GM21526 (cell line): ENCODE measurements around the gene RPL22.

Source experiments
- ATAC-seq: cut with Tn5 transposase; IDR thresholded peaks from one replicate; pipeline ENCODE4 v1.9.1; 2021; ENCODE audit warnings: moderate library complexity; ENCODE audit not compliant: unreplicated experiment, low FRiP score

RPL22 gene

DNA sequence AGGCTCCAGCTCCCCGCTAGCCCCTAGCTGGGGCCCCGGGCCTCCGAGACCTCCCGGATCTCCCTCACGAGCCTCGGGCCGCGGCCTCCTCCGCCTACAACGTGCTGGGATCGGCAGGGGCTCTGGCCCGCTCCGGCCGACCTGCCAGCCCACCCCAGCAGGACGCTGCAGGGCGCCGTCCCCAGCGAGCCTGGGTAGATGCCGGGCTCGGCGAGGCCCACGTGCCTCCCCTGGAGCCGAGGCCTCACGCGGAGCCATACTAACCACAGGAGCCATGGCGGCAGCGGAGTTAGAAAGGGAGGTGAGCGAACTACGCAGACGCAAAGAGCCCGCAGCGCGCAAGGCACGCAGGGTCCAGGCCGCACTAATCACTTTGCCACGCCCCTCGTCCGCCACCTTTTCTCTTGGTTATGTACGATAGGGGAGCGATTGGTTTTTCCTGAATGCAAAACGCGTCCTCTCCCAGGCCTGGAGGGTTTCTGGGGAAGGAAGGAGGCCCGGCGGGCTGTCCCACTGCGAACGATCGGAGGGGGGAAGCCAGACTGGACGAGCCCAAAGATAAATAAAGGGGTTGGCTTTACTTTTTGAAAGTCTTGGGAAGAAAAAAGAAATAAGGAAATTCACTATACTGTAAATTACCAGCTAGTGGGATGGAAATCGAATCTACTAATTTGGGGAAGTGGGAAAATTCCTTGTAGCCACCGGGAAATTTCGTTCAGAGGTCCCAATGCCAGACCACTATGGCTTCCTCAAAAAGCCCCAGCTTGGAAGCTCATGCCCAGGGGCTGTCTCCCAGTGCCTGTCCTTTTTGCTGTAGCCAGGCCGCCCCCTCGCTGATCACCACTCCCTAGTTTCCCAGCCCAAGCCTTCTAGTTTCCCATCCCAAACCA, at the start of gene RPL22:
Gene RPL22 (minus strand): TSS at position 298 of the 890 bp plus-strand sequence. CDS start 22 bp downstream, at position 276.
- peak; percentile 96 for ATAC-seq

DNA sequence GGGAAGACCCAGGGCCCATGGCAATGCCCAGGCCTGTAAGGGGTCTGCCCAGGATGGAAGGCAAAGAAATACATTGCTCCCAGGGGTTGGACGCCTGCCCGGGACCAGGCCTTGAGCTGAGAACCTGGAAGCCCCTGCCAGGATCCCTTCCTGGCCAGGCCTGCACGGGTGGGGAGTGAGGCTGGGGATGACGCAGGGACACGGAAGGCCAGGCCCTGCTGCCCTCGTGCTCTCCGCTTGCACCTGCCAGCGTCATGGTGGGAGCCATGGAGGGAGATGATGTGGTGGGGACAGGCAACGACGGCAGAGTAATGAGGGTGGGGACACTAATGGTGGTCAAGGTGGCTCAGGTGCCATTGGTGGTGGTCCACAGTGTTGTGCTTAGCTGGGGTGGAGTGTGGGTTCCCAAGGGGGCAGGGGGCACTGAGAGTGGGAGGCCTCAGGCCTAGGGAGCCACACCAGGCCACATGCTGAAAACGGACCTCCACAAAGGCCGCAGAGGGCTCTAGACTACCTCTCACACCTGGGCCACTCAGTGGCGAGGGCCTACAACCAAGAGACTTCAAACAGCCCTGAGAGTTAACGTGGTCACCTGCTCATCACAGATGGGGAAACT, 48.9 kb upstream of the RPL22 start:
- ATAC-seq, result no peak

DNA sequence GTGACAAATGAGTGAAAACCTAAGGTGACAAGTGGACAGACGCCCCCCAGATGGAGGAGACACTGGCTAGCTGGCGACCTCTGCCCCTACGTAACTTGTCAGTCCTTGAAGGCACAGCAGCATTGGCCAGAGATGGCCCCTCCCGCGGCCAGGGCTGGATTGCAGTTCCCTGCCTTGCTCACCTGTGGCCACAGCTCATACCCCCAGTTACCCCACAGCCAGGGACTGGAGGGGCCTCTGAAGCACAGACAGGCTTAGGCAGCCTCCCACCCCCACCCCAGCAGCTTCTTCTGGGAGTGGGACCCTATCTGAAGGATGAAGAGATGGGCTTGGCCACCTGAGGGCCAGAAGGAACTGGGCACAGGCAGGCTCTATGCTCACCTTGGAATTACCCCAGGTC, 48.3 kb upstream of the RPL22 start:
- ATAC-seq, result no peak

DNA sequence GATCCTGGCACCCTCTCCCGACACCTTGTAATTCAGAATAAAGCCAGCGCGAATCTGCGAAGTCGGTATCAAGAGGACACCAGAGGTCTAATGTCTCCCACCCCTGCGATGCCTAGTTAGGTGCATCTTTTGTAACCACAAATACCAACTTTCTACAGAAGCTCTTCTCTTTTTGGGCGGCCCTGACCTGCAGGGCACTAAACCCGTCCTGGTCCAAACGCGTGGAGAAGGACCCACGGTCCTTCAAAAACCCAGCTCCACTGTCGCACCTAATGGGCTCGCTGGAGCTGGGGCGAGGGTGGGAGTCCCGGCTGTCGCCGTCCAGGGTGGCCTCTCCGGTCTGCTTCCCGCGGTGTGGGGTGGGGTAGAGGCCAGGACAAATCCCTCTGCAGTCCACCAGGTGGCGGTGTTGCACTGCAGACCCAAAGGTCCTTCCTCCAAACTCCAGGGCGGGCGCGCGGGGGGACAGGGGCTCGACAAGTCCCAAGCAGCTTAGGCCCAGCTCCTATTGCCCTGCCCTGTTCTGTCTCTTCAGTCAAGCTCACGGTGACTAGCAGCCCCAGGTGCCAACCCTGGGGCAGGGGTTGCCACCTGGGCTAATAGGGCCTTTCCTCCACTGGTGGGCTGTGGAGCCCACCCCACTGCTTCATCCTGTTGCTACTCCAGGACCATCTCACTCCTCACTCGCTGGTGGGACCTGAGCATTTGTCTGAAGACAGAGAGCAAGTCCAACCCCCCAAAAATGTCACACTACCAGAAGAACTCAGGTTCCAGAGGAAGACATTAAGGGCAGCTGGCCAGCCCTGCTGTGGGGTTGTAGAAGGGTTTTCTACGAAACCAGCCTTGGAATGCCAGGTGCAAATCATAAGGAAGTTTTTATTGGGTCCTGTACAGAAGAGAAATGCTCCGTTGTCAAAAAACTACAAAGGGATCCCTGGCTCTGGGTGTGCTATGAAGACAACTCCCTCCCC, 47.4 kb upstream of the RPL22 start:
- ATAC-seq, result no peak

DNA sequence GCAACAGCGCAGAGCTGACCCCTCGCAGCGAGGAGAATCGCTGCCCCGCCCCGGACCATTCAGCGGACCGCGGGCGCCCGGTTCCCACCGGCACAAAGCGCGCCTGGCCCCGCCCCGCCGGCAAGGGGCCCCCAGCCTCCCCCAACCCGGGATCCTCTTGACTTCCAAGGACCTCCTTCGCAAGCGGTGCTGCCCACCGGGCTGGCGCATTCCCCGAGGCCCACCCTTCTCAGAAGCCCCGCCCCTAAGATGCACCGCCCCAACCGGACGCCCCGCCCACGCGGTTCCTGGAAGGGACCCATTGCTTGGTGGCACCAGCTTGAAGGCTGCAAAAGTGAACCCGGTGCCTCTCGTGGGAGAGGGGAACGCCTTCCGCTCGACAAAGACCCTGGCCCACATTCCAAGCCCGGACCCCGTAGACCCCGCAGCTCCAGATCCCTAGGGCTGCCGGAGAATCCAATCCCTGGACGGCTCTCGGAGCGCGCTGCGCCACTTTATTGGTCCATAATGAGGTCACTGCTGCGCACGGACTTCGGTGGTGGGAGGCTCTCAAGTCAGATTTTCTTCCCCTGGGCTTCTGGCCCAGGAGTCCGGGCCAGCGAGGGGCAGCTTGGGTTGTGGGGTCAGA, 46.6 kb upstream of the RPL22 start:
- ATAC-seq, result no peak

DNA sequence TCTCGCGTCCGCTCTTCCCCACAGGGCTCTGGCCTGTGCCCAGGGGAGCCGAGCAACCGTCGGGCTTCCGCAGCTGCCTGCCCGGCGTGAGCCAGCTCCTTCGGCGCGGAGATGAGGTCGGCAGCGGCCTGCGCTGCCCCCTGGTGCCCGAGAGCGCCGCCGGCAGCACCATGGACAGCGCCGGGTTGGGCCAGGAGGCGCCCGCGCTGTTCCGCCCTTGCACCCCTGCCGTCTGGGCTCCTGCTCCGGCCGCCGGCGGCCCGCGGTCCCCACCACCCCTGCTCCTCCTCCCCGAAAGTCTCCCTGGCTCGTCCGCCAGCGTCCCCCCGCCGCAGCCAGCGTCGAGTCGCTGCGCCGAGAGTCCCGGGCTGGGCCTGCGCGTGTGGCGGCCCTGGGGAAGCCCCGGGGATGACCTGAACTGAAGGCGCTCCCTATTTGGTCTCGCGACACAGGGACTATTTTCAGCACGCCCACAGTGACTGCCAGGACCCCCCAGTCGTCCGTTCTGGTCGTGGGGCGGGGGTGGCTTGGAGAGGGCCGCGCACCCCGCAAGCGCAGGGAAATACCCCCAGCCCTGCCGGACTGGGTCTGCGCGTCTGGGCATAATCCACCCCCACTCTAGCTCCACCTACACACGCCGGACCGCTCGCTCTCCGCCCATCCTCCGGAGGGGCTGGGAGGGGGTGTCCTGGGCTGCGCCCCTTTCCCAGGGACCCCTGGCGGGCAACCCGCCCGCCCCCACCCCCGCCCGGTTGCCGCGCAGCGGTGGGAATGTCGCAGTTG, 45.9 kb upstream of the RPL22 start:
- no peak for ATAC-seq

DNA sequence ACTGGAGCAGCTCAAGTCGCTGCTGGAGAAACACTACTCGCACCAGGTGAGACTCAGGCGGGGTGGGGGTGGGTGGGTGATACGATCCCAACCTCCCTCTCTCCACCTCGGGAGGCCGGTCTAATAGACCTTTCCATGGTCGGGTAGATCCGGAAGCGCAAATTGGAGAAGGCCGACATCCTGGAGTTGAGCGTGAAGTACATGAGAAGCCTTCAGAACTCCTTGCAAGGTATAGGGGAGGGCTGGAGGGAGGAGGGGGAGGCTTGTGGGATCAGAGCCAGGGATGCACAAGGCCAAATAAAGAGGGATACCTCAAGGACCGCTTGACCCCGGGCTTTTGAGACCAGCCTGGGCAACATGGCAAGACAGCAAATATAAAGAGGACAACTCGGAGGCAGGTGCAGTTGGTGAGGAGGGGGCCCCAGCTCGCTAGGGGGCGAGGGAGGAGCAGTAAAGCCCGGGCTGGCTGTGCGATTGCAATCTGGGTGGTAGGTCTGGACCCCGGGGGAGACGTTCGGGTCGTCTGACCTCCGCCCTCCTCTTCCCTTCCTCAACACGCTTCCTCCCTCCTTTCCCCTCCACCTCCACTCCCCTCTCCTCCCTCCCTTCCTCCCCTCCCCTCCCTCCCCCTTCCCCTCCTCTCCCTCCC, 45.1 kb upstream of the RPL22 start:
- ATAC-seq, result no peak

DNA sequence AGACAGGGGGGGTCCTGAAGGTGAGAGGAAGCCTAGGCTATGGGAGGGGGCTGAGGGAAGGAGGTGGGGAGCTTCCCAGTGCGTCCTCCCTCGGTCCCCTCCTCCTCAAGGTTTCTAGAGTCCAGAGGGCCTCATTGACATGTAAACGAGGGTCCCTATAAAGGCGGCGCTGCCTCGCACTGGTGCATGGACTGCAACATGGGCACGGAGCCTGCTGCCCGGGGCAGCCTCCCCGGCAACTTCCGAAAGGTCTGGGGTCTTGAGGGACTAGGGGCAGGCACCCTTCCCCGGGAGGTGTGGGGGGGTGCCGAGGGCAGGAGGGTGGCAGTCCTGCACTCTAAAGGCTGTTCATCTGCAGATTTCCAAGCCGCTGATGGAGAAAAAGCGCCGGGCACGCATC, 44.6 kb upstream of the RPL22 start, which contains the start of gene HES3:
Gene HES3 (plus strand): TSS at position 187 of the 400 bp plus-strand sequence. CDS start 187 bp downstream, at position 374.
- no peak for ATAC-seq

DNA sequence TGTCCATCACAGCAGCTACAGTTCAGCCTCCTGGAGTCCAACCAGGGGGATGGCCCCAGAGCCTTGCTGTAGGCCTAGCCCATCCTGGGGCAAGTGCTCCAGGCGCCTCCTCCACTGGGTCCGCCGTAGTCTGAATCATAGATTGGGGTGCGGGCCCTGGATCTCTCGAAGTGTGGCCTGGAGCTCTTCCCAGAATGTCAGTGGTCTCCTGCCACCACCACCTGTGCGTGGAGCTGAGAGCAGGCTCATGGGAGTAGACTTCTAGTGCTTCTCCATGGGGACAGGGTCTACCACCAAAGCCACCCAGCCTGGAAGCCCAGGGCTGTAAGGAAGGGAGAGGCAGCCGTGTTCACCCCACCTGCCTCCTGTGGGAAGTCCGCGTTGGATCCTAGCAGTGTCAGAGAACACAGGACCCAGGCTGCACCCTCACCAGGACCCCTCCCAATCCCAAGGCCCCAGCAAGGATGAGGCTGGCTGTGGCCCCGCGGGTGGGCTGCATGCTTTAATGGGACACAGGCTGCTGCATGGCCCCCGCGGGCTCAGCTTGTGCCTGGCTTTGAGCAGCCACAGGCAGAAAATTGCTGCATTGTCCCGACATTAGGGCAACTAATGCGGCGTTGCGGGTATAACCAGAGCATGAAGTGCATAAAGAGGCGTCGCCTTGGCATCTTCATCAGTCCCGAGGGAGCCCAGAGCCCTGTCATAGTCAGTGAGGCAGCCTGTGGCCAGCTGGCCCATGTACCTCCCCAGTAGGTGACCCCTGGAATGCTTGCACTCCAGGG, 43.8 kb upstream of the RPL22 start:
- no peak for ATAC-seq

DNA sequence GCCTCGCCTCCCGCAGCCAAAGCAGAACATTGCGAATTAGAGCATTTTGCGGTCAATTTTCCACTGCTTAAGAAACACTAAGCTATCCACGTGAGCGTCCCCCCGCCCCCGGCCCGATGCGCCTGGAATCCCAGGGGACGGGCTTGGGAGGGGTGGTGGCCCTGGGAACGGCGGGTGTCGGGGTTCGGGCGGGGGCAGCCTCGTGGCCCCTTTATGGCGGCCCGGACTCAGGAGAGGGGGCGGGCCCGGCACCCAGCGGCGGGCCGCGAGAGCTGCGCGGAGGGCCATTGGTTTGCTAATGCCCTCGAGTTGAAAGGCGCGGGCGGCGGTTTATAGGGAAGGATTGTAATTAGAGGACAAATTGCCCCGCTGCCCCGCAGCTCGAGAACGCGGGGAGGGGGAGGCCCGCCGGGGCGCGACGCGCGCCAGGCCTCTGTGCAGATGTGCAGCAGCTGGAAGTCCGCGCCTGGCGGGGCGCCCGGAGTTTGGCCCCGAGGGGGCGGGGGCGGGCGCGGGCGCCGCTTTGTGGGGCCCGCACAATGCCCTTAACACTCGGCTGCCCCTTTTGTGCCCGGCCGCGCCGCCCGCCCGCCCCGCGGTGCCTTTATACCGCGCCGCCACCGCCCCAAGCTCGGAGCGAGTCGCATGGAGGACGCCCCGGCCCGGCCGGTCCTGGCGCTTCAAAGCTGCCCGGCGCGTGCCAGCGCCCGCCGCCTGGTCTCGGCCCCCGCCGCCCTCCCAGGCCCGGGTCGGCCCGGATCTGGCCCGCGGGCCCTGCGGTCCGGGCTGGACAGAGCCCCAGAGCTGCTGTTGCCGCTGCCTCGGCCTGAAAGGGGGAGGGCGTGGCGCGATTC, 42.7 kb upstream of the RPL22 start:
- ATAC-seq, result no peak

DNA sequence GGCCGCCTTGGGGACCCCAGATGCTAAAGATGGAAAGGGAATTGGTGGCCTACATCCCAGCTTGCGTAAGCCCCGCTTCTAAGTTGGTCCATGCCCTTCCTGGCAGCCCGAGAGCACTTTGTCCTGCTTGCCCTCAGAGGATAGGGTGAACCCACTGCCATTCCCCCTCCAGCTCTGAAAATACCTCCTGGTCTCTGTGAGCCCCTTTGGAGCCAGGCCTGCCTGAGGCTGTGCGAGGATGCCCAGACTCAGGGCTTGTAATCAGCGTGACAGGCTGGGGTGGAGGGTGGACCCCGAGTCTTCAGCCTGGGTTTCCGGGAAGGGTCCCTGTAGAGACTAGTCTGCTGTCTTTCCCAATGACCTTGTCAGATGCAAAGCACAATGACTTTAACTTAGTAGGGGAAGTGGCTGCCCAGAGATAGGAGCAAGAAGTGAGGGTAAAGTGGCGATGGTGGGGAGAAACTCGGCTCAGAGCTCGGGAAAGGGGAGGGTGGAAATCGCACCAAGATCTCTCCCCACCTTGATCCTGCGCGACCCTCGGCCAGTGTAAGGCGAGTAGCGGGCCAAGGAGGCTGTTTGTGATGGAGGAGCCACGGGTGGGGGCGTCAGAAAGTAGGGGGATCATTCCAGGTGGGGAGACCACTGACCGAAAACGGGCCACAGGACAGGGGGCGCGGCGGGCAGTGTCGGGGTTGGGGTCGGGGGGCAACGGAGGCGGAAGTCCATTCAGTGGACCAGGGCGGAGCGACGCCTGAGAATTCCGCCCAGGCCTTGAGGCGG, 41.9 kb upstream of the RPL22 start:
- ATAC-seq, result no peak

DNA sequence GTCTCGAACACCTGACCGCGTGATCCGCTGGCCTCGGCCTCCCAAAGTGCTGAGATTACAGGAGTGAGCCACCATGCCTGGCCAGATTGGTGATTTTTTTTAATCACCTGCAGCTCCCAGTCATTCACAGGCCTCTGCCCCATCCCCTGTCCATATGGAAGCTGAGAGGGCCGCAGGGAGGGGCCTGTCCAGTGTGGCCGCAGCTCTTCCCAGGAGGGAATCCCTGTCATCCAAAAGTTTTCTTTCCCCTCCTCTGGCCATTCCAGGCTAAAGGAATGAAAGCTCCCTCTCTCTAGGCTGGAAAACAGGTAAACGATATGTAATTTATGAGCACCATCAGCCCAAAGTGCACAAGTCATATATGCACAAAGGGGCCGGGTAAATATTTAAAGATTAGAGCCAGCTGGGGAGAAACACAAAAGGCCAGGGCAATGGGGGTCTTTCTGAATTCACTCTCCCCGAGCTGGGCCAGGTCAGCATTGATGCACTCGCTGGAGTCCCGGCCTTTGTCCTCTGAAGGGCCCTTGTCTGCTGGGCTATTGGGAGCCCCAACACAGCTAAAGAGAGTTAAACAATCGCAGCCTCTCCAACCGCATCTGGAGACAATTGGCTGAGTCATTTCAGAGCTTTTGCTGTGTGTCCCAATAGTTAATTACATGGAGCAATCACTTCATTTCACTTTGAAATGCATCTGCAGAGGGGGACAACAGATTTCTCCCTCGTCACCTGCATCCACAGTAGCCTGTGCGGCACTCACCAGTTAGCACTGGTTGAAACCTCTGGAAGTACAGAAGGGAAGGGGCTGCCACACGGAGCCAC, 40.8 kb upstream of the RPL22 start:
- no peak for ATAC-seq

DNA sequence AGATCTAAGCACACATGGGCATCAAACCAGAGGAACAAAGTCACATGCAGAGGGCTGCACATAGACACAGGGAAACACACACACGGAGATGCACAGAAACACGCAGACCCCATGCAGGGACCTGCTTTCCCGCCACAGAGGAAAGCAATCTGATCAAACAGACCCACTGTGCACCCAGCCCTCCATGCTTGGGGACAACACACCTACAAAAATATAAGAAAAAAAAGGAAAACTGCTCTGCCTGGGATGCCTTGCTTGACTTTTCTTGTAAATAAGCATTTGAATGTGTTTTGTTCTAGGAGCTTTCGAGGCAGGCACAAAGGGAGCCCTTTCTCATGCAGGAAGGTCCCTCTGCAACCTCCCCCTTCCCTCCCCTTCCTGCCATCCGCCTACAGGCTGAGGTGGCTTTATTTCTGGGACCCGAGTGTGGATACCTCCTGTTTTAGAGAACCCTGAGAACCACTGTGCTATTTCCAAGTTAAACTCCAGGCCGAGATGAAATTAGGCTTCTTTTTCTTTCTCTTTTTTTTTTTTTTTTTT, 39.9 kb upstream of the RPL22 start:
- ATAC-seq, result no peak

DNA sequence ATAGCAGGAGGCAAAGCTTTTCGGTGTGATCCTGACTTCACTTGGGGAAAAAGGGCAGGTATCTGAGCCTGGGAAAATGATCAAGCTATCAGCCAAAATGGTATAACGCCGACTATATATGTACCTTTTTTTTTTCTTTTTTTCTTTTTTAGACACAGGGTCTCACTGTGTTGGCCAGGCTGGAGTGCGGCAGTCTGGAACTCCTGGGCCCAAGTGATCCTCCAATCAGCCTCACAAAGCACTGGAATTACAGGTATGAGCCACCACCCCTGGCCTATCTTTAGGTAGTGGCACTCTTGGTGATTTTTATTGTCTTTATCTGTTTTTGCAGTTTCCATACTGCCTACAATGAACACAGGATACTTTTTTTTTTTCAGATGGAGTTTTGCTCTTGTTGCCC, 37.7 kb upstream of the RPL22 start:
- ATAC-seq, result no peak

DNA sequence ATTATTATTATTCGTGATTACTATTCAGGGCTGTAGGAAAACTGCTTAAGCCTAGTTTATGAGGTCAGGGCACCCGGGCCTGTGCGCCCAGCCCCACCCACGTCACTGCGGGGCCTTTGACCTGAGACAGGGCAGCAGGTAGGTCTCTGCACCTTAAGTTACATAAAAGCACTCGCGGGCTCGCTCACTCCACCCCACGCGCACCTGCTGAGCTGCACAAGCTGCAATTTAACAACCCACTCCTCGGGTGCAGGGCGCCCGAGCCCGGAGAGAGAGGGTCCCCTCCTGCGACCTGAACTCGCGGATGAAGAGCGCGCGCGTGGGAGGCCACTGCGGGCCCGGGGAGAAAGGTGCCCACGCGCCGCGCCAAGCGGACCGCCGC, 35.9 kb upstream of the RPL22 start:
- ATAC-seq, result peak; percentile 24
